ENCODE data around the gene KRTAP5-1. TPM values are rescaled to one million over a fixed set of nuclear protein-coding genes. Genes with fewer than 3 reads are reported as not detected.
A peak's percentile ranks its signal among the peaks of the same experiment; 100 is the strongest.

The KRTAP5-1 gene
- total RNA-seq, 2 donors from 2014 or later = not detected

DNA sequence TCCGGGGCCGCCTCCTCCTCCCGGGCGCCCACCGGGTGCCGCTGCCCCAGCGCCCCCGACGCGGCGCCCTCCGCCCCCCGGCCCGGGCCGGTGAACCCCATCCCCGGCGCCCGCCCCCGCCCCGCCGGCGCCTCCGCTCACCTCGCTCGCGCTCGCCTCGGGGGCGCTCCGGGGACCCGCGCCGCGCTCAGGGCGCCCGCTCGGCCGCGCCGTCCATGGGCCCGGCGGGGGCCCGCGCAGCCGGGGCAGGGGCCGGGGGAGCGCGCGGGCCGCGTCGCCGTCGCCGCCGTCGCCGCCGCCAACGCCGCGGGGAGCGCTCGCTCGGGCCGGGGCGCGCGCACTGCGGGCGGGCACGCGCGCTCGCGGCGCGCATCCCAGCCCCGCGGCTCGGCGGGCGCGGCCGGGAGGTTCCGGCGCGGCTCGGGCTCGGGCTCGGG is 13.3 kb downstream of the KRTAP5-1 start:
- H3K4me3 ChIP-seq = peak overlapping the region; percentile 94
- H3K4me1 ChIP-seq (ENCODE audit: control insufficient read depth in 1 of 2, low read depth in 2 of 2) = peaks cover 14 to 58% of the 10 kb centered on the region in 2 donors
- TF ChIP-seq, protein P1, sequence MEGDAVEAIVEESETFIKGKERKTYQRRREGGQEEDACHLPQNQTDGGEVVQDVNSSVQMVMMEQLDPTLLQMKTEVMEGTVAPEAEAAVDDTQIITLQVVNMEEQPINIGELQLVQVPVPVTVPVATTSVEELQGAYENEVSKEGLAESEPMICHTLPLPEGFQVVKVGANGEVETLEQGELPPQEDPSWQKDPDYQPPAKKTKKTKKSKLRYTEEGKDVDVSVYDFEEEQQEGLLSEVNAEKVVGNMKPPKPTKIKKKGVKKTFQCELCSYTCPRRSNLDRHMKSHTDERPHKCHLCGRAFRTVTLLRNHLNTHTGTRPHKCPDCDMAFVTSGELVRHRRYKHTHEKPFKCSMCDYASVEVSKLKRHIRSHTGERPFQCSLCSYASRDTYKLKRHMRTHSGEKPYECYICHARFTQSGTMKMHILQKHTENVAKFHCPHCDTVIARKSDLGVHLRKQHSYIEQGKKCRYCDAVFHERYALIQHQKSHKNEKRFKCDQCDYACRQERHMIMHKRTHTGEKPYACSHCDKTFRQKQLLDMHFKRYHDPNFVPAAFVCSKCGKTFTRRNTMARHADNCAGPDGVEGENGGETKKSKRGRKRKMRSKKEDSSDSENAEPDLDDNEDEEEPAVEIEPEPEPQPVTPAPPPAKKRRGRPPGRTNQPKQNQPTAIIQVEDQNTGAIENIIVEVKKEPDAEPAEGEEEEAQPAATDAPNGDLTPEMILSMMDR (IDR thresholded peaks at IDR 0.05) = no peak
- ATAC-seq (ENCODE audit: insufficient number of reproducible peaks, low FRiP score, low read depth) = no peak
- no peaks in the 10 kb centered on the region for H3K36me3 ChIP-seq
- no peaks in the 10 kb centered on the region for H3K9me3 ChIP-seq
- DNase-seq (ENCODE audit: low spot score) = no peak
- H3K27me3 ChIP-seq (replicated peaks; ENCODE audit: insufficient read depth) = no peaks in the 10 kb centered on the region
- H3K27ac ChIP-seq = peak overlapping the region; percentile 67 to 69

GRCh38 chr11:1570896-1571759 is 14.0 kb downstream of the KRTAP5-1 start:
- H3K36me3 ChIP-seq = no peaks in the 10 kb centered on the region
- DNase-seq (ENCODE audit: low spot score) (no peak), ATAC-seq (ENCODE audit: insufficient number of reproducible peaks, low FRiP score, low read depth) (no peak)
- peak overlapping the region; percentile 94 for H3K4me3 ChIP-seq
- H3K27ac ChIP-seq = peak overlapping the region; percentile 67 to 69
- TF ChIP-seq, protein P1 (IDR thresholded peaks at IDR 0.05) = no peak
- H3K4me1 ChIP-seq (ENCODE audit: control insufficient read depth in 1 of 2, low read depth in 2 of 2) = peaks cover 14 to 63% of the 10 kb centered on the region in 2 donors
- no peaks in the 10 kb centered on the region for H3K9me3 ChIP-seq
- H3K27me3 ChIP-seq (replicated peaks; ENCODE audit: insufficient read depth) = no peaks in the 10 kb centered on the region

GRCh38 chr11:1570531-1570895 is 14.6 kb downstream of the KRTAP5-1 start:
- Histone ChIP-seq H3K9me3 (no peaks in the 10 kb centered on the region), H3K36me3 (no peaks in the 10 kb centered on the region), H3K4me3 (peak overlapping the region; percentile 94), H3K27ac (peak overlapping the region in 1 of 2 donors; percentile 67), H3K27me3 (replicated peaks; ENCODE audit: insufficient read depth) (no peaks in the 10 kb centered on the region), H3K4me1 (ENCODE audit: control insufficient read depth in 1 of 2, low read depth in 2 of 2) (peaks cover 14 to 69% of the 10 kb centered on the region in 2 donors)
- no peak for ATAC-seq (ENCODE audit: insufficient number of reproducible peaks, low FRiP score, low read depth)
- no peak for DNase-seq (ENCODE audit: low spot score)
- TF ChIP-seq, protein P1 (IDR thresholded peaks at IDR 0.05) = no peak

DNA sequence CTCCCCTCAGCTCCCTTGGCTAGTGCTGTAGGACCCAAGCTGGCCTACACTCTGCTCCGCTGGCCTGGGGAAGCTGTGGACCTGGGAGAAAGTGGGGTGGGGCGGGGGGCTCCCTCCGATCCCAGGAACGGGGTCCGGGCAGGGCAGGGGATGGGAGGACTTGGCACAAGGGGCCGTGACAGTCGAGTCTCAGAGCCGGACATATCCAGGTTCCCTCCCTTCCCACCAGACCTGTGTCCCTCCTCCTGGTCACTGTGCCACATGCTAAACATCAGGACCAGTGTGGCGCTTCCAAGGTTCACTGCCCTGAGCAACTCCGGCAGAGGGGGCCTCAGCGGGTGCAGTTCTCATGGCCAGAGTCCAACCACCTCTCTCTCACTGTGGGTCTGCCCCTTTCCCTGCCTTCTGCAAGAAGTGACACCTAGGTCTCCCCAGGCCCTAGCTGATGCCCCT is 15.1 kb downstream of the KRTAP5-1 start:
- DNase-seq (ENCODE audit: low spot score) (no peak), ATAC-seq (ENCODE audit: insufficient number of reproducible peaks, low FRiP score, low read depth) (no peak)
- H3K36me3 ChIP-seq = no peaks in the 10 kb centered on the region
- no peaks in the 10 kb centered on the region for H3K9me3 ChIP-seq
- no peak overlapping the region for H3K27ac ChIP-seq
- peak overlapping the region; percentile 94 for H3K4me3 ChIP-seq
- H3K27me3 ChIP-seq (replicated peaks; ENCODE audit: insufficient read depth) = no peaks in the 10 kb centered on the region
- peaks cover 14 to 74% of the 10 kb centered on the region in 2 donors for H3K4me1 ChIP-seq (ENCODE audit: control insufficient read depth in 1 of 2, low read depth in 2 of 2)
- TF ChIP-seq, protein P1 (IDR thresholded peaks at IDR 0.05) = no peak

DNA sequence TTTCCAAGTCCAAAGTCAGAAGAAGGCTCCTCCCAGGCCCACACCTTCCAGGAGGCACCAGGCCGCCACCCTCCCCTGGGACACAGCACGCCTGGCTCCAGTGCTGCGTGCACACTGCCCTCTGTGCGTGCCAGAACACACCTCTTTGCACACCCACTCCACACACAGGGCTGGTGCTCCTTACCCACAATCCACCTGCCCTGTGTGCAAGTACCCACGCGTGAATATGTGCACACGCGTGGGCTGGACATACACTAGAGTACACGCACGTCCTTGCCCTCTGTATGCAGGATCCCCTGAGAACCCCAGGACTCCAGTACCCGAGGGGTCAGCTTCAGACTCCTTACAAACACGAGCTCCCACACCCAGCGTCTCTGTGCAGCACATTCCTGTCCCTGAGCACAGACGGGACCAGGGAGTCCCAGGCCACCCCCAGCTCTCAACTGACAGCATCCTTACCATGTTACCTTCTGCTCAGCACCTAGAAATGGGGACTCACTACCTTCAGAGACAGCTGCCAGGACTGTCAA is 15.8 kb downstream of the KRTAP5-1 start:
- DNase-seq (ENCODE audit: low spot score) = no peak
- ATAC-seq (ENCODE audit: insufficient number of reproducible peaks, low FRiP score, low read depth) = no peak
- H3K4me3 ChIP-seq = no peak overlapping the region
- no peaks in the 10 kb centered on the region for H3K9me3 ChIP-seq
- no peak overlapping the region for H3K27ac ChIP-seq
- H3K36me3 ChIP-seq = no peaks in the 10 kb centered on the region
- peaks cover 14 to 78% of the 10 kb centered on the region in 2 donors for H3K4me1 ChIP-seq (ENCODE audit: control insufficient read depth in 1 of 2, low read depth in 2 of 2)
- H3K27me3 ChIP-seq (replicated peaks; ENCODE audit: insufficient read depth) = no peaks in the 10 kb centered on the region
- TF ChIP-seq, protein P1 (IDR thresholded peaks at IDR 0.05) = no peak

All from thoracic aorta (tissue), 2 donors.